ENCODE data around the gene XAGE2. TPM values are rescaled to one million over a fixed set of nuclear protein-coding genes. Genes with fewer than 3 reads are reported as not detected.
"Not testable (repeated sequence)": the region's sequence is repeated elsewhere in the genome, so short reads cannot be mapped to it uniquely, and the experiment has no call there.

Gene XAGE2, protein sequence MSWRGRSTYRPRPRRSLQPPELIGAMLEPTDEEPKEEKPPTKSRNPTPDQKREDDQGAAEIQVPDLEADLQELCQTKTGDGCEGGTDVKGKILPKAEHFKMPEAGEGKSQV
- total RNA-seq (2014; rRNA removed; shearing (Covaris generic)): 0.61 TPM in 1 of 2 replicates, not detected in the other
- polyA plus RNA-seq (2015; cell fraction: cytosol; rRNA removed): not detected in 2 replicates
- polyA plus RNA-seq (2015; cell fraction: nucleus; rRNA removed): not detected in 2 replicates

GRCh38 chrX:52368368-52369055 is at the start of gene XAGE2:
Gene XAGE2 (plus strand): TSS chrX:52369021. CDS start chrX:52370015, 994 bp downstream.
- DNase-seq (ENCODE audit: low read depth): no peak

DNA sequence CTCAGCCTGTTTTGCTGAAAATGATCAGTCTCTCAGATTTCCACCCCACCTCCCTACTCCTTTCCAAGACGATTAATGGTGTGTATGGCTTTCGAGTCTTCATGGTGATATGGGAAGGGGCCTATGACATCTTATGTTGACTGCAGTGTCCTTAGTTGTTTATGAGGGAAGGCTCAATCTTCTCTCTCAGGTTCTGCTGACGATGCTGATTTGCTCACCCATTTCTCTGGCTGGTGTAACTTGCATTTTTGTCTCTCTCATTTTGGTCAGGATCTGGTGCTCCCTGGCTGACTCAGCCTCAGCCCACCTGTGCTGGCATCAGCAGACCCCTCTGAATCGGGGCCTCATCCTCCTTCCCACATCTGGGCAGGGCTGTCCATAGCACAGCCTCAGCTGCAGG is 31.4 kb upstream of the XAGE2 start:
- no peak for DNase-seq (ENCODE audit: low read depth)

GRCh38 chrX:52341493-52341892 is 27.3 kb upstream of the XAGE2 start:
- peak; percentile 38 for DNase-seq (ENCODE audit: low read depth)

DNA sequence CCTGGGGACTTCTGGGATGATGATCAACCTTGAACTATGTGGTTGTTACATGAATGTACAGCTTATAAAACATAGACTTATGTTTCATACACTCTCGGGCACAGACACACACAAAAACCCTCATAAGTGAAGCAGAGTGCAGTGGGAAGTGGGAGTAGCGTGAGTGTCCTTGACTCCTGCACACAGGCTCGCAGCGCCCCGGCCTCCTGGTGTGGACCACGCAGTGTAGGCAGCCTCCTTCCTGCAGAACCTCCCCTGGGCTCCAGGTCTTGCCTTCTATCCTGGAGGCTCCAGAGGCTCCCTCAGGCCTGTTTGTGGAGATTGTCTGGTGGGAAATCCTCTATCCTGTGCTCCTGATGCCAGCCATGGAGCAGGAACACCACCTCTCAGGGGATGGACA is 25.7 kb upstream of the XAGE2 start:
- DNase-seq (ENCODE audit: low read depth): not testable (repeated sequence)

- DNase-seq (ENCODE audit: low read depth): not testable (repeated sequence)
Measured at GRCh38 chrX:52345402-52345801, 23.4 kb upstream of the XAGE2 start.

DNA sequence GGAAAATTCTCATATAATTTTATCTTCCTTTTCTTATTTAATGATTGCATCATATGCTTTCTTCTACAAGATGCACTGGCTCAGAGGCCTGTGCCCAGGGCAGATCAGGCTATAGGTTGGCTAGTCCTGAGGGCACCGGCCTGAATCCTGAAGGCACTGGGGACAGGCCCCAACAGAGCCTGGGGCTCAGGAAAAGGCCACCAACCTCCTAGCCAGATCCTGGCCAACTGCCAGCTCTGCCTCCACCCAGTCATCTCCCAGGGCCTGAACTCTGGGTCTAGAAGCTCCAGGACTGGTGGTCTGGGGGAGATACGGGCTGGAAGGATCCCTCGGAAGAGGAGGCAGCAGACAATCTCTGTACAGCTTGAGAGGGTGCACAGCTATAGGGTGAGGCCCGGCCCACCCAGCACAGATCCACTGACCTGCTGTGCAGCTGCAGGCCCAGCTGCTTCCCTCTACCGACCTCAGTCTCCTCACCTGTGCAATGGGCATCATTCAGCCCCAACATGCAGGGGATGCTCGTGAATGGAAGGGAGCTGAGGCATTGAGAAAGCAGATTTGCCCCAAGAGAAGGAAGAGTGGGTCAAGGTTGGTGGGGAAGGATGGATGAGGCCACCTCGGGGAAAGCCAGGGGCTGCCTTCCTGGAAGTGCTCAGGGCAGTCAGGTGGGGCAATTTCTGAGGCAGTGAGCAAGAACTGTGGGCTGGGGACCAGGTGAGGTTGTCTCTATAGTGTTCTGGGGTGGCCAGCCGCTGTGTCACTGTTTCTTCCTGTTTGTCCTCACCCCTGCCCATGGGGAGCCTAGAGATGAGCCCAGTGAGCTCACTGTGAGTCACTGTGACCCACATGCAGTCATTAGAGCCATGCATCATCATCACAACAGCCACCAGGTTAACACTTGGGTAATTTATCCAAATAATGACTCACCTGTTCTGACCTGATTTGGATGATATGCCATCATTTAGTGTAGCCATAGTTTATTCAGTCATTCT is 22.4 kb upstream of the XAGE2 start:
- DNase-seq (ENCODE audit: low read depth): peak; percentile 70

DNA sequence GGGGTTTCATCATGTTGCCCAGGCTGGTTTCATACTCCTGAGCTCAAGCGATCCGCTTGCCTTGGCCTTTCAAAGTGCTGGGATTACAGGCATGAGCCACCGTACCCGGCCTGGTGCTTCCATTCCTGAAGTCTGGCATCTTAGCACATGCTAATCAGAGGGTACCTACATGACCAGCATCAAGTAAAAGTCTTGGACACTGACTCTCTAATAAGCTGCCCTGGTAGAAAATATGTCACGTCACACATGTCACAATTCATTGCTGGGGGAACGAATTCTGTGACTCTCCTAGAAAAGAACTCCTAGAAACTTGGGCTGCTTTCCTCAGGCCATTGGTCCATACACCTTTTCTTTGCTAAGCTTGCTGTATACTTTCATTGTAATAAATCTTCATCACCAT is 19.1 kb upstream of the XAGE2 start:
- DNase-seq (ENCODE audit: low read depth): no peak

DNA sequence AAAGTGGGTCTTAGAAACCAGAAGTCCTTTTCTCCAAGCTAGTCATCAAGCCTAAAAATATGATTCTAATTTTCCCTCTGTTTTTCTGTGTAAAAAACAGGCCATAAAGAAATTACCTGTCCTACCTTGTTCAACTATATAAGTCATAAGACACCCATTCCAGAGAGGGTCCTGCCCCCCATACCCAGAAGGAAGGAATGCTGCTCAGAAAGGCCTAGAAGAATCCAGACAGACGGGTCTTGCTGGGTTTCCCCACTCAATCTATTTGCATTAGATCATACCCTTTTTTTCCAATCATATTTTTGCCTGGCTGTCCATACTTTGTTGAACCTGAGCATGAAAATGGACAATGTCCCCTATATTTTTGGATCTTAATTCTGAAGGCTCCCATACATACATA is 16.3 kb upstream of the XAGE2 start:
- DNase-seq (ENCODE audit: low read depth): no peak

- DNase-seq (ENCODE audit: low read depth): no peak
Measured at GRCh38 chrX:52353838-52354237, 15.0 kb upstream of the XAGE2 start.

DNA sequence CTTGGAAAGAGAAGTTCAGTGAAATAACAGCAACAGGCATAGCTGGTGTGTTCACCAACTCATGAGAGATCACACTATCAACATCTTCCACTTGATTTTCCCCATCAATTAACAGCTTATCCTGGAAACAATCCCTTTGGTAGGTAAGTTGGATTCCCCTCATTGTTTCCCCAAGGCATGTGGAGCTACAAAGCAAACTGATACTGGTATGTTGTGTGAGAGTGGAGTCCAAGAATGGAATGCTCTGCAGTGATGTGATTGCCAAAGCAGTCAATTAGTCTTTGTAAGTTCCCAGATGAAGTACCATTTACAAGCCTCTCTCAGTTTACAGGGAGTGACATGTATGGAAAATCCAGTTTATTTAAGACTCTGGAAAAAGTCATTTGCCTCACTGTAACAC is 13.7 kb upstream of the XAGE2 start:
- no peak for DNase-seq (ENCODE audit: low read depth)

- no peak for DNase-seq (ENCODE audit: low read depth)
Measured at GRCh38 chrX:52359614-52360232, 9.1 kb upstream of the XAGE2 start.

DNA sequence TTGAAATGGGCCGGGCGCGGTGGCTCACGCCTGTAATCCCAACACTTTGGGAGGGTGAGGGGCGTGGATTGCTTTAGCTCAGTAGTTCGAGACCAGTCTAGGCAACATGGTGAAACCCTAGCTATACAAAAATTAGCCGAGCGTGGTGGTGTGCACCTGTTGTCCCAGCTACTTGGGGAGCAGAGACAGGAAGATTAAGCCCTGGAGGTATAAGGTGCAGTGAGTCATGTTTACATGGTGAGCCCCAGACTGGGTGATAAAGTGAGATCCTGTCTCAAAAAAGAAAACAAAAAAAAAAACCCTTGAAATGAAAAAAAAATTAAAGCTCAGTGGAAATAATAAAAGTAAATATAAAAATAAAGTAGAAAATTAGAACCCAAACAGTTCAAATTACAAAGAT is 6.9 kb upstream of the XAGE2 start:
- no peak for DNase-seq (ENCODE audit: low read depth)

DNA sequence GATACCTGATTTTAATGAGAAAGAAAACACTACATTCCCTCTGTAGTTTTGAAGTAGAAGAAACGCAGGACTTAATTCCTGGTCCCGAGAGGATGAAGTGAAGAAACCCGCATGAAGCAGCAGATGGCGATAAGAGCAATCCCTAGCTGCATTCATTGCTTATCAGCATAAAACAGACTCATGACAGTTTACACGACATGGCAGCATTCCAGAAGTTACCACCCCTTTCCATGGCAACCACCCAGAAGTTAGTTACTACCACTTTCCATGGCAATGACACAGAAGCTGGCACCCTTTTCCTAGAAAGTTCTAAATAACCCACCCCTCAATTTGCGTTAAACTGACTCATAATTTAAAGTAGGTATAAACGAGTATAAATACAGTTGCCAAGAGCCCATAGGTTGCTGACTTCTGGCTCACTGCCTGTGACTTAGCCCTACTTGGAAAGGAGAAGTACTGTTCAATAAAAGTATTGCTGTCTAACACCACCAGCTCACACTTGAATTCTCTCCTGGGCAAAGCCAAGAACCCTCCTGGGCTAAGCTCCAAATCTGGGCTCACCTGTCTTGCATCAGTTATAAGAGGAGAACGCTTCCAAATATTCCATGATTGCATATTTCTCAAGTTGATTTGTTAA is 5.5 kb upstream of the XAGE2 start:
- no peak for DNase-seq (ENCODE audit: low read depth)

DNA sequence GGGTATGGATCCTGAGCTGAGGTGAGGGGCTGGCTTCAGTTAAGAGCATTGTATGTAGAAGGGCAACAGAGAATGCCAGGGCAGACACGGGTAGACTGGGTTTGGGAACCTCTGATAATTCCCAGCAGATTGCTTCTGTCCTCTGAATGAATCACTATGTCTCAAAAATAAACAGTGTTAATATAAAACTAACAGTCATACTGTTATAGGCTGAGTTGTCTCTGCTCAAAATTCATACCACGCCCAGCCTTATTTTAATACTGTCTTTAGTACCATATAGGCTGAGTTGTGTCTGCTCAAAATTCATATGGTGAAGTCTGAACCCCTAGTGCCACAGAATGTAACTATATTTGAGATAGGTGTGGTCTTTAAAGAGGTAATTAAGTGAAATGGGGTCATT is 10.0 kb downstream of the XAGE2 start:
- DNase-seq (ENCODE audit: low read depth): no peak

DNA sequence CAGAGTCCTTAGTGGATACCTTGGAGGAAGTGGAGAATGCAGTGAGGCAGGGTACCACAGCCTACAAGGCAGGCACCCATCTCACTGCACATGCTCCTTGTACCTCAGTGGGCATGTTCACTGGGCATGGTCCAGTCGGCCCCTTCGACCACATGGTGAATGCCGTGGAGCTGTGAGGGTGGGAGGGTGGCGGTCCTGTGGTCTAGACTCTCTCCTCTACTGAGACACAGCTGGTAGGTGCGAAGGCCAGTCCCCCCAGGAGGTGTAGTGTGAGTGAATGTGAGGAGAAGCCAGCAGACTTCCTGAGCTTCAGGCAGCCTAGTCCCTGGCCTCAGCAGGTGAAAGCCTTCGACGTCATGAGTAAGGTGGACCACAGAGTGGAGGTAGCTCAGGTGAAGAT is 12.2 kb downstream of the XAGE2 start:
- no peak for DNase-seq (ENCODE audit: low read depth)

GRCh38 chrX:52410439-52411394 is 41.9 kb downstream of the XAGE2 start:
- DNase-seq (ENCODE audit: low read depth): no peak

DNA sequence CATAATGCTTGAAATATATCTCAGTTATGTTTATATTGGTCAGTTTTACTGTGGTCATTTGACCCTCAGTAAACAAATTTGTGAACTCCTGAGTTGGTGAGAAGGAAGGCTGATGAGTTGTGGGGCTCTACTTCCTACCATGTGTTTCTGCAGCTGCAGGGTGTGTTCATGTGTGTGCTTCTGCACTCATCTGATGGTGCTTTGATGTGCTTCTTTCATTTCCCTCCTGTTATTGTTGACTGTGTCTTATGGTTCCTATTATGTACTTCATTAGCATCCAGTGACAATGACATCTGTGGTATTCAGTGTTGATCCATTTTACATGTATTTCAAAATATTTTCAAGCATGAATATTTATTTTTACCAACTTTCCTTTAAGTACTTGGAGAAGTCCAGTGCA is 46.5 kb downstream of the XAGE2 start:
- no peak for DNase-seq (ENCODE audit: low read depth)

DNA sequence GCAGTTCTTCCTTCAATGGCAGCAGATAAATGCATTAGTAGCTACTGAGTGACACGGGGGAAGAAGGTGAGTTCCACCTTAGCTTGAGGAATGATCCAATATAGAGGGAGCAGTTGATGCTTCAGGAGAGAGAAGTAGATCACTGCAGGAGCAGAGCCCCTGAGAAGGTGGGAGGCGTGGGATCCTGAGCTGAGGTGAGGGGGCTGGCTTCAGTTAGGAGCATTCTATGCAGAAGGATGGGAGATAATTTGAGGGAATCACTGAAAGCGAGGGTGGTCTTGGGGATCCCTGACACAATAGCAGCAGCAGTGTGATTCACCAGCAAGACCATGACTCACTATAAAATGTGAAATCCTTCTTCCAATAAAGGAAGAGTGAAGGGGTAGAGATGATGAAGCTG is 48.0 kb downstream of the XAGE2 start:
- no peak for DNase-seq (ENCODE audit: low read depth)

DNA sequence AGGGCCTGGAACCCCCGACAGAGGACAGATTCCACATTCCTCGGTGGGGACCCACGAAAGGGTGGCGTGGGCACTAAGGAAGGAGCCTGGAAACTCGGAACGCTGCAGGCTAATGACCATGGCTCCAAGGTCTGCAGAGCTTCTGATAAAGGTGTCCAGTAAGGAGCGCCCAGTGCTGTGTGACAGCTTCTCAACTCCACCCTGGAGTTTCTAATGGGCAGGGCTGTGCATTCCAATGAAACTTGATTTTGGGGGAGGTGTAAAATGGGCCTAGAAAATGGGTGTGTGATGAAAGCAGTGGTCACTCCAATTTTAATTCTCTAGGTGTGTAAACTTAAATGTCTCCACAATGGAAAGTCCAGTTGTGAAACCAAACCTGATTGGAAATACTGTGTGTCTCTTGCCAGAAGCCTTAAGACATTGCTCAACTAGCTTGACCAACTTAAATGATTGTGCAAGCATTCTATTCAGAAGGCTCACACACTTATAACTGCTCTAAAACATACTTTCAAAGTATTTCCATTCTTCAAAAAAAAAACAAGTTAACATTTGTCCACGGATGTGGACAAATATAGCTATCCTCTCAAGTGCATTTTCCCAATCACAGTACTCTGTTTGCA is 52.1 kb downstream of the XAGE2 start:
- no peak for DNase-seq (ENCODE audit: low read depth)
